Transverse colon (tissue), 4 donors: ENCODE results near the gene FANCC. TPM values are rescaled to one million over a fixed set of nuclear protein-coding genes. Genes with fewer than 3 reads are reported as not detected.

Experiments
- DNase-seq: peaks from one replicate; pipeline ENCODE4 v3.0.0-alpha.2; 2019
- H3K27ac ChIP-seq, 4 donors: fragments of 200-600 bp; sonication (generic); 2 replicates each; pipeline ENCODE4 v1.5.1; 2016 to 2018; ENCODE audit warnings: inconsistent platforms in 4 of 4
- H3K27me3 ChIP-seq: fragments of 200-600 bp; sonication (generic); 2 replicates; pipeline ENCODE4 v1.5.1; 2017; ENCODE audit warnings: inconsistent platforms
- H3K36me3 ChIP-seq, 4 donors: fragments of 200-600 bp; sonication (generic); 2 replicates each; pipeline ENCODE4 v1.5.1; 2017 to 2019; ENCODE audit warnings: inconsistent platforms in 4 of 4
- H3K4me1 ChIP-seq, 4 donors: fragments of 200-600 bp; sonication (generic); 2 replicates each; pipeline ENCODE4 v1.5.1; 2017 to 2020; ENCODE audit warnings: inconsistent platforms in 4 of 4
- H3K4me3 ChIP-seq, 4 donors: fragments of 200-600 bp; sonication (generic); 1 replicate in 1 of 4; 2 replicates in 3 of 4; pipeline versions ENCODE4 v1.5.1 to v1.6.1; 2017 to 2019; ENCODE audit warnings: inconsistent platforms in 4 of 4
- H3K9me3 ChIP-seq, 2 donors: fragments of 200-600 bp; sonication (generic); 2 replicates each; pipeline ENCODE4 v1.5.1; 2017 to 2019; ENCODE audit warnings: inconsistent platforms in 2 of 2
- CTCF ChIP-seq, 5 experiments: fragments of 200-600 bp in 3 of 5; fragments of 450-650 bp in 2 of 5; sonication (generic) in 3 of 5; IDR thresholded peaks; 1 replicate in 2 of 5; 2 replicates in 3 of 5; pipeline ENCODE4 v1.5.1; 2016 to 2017; ENCODE audit warnings: antibody characterized with exemption in 5 of 5, inconsistent platforms in 3 of 5, mild to moderate bottlenecking in 2 of 5, moderate library complexity in 1 of 5
- EP300 ChIP-seq: sonication (generic); formaldehyde crosslinking; IDR thresholded peaks from one replicate; pipeline ENCODE4 v1.6.1; 2017; ENCODE audit warnings: antibody characterized with exemption, low read depth
- POLR2A ChIP-seq: fragments of 450-650 bp; IDR thresholded peaks from one replicate; pipeline ENCODE4 v1.6.1; 2016; ENCODE audit warnings: antibody characterized with exemption, mild to moderate bottlenecking, moderate library complexity
- POLR2AphosphoS5 ChIP-seq, 3 donors: sonication (generic); formaldehyde crosslinking; IDR thresholded peaks; one replicate each; pipeline ENCODE4 v1.6.1; 2016; ENCODE audit warnings: antibody characterized with exemption in 3 of 3
- WGBS, 2 donors: methylation state at CpG; one replicate each; pipeline ENCODE4 v1.1.5; 2018; ENCODE audit warnings: low coverage in 1 of 2; 5-methylcytosine and 5-hydroxymethylcytosine counted together
- in situ Hi-C, 4 donors: fragments of 200-750 bp; cut with MboI; loops; one replicate each; pipeline versions ENCODE4 v1.15.0 to v1.15.1; 2017; ENCODE audit warnings: low sequenced_read_pairs in 3 of 4, low pct_ligation_motif_present in 1 of 4, low pct_unique_long_range_greater_than_20kb in 1 of 4
- intact Hi-C: fragments of 100-400 bp; cut with DNase I; formaldehyde crosslinking; loops from one replicate; pipeline ENCODE4 v1.15.1; 2023; ENCODE audit warnings: low total_unique reads
- total RNA-seq, 4 donors: library from RNA; depleted of rRNA; stranded (reverse); fragments of >200 nt; gene quantifications; one replicate each; pipeline ENCODE4 v1.1.0, GENCODE V29; 2016

The FANCC gene
- total RNA-seq, 4 donors from 2014 or later = 4.0 to 10.3 (median 9.5) TPM

- no peaks in the 10 kb centered on the region for H3K9me3 ChIP-seq
- peaks cover 31 to 66% (median 54%) of the 10 kb centered on the region in 4 donors for H3K4me1 ChIP-seq
- intact Hi-C loops (loop anchor here (10.0 kb wide), 1 partner anchor 54 kb away; no protein-coding TSS in a partner anchor), in situ Hi-C loops (no loop called here)
- peaks cover 0 to 22% (median 0%) of the 10 kb centered on the region in 4 donors for H3K36me3 ChIP-seq
- peak in 1 of 5 experiments; percentile 12 for TF ChIP-seq CTCF (IDR thresholded peaks at IDR 0.05)
- TF ChIP-seq EP300 = no peak
- WGBS, 2 donors = 32% methylated on average over 3 to 6 of the region's 6 CpGs
- no peaks in the 10 kb centered on the region for H3K27me3 ChIP-seq
- no peak overlapping the region for H3K4me3 ChIP-seq
- peak overlapping the region; percentile 66 to 75 (median 70) for H3K27ac ChIP-seq
- DNase-seq = no peak
Observed at GRCh38 chr9:95078939-95079338, 238.6 kb downstream of the FANCC start.

DNA sequence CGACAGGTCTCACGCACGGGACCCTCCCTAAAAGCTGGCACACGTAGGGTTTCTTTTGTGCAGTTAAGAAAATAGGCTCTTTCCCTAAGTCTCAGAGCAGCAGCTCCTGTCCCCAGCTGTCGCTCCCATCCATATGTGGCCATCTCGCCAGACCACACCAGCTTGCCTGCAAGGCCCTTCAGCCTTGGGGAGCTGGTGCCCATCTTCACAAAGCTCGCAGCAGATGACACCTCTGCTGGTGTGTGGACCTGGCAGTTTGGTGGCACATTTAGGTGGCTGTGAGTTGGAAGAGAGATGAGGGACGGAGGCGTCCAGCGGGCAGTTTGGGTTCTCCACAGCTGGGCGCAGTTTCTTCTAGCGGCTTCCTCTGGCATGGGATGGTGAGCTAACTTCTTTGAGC is 239.0 kb downstream of the FANCC start:
- H3K27ac ChIP-seq = peak overlapping the region; percentile 66 to 75 (median 70)
- DNase-seq = no peak
- in situ Hi-C loops (no loop called here), intact Hi-C loops (loop anchor here (10.0 kb wide), 1 partner anchor 54 kb away; no protein-coding TSS in a partner anchor)
- H3K4me3 ChIP-seq = no peak overlapping the region
- no peaks in the 10 kb centered on the region for H3K9me3 ChIP-seq
- H3K36me3 ChIP-seq = peaks cover 0 to 19% (median 0%) of the 10 kb centered on the region in 4 donors
- no peaks in the 10 kb centered on the region for H3K27me3 ChIP-seq
- WGBS, 2 donors = 78 to 80% methylated on average over 4 to 12 of the region's 12 CpGs
- peaks cover 28 to 70% (median 57%) of the 10 kb centered on the region in 4 donors for H3K4me1 ChIP-seq
- TF ChIP-seq POLR2A (no peak), POLR2AphosphoS5 (IDR thresholded peaks at IDR 0.05) (no peak), CTCF (IDR thresholded peaks at IDR 0.05) (no peak), EP300 (no peak)

DNA sequence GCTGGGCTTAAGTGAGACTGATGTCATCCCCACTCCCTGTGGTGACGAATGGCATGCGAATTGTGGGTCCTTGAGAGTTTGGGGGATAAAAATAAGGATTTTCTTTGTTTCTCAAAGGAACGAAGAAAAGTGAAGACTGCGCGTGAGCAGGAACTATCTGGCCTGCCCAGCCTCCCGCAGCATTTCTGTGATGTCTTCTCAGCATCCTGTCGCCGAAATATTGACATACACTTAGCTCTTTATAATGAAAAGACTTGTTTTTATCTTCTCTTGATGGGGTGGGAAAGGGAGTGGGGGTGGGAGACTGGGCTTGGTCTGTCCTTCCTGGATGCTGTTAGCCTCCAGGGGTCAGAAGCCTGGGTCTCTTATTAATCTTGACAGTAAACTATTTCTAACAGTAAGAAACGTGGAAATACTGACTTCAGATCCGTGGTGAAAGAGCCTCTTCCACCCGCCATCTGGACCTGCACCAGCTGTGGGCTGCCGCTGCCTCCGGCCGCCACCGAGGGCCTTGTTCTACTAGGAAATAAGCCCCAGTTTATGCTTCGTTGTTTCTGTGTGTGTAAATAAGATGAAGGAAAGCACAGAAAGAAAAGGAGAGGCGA is 239.6 kb downstream of the FANCC start:
- H3K36me3 ChIP-seq = peaks cover 0 to 15% (median 0%) of the 10 kb centered on the region in 4 donors
- in situ Hi-C loops = no loop called here
- H3K4me1 ChIP-seq = peaks cover 27 to 76% (median 61%) of the 10 kb centered on the region in 4 donors
- peak overlapping the region; percentile 66 to 75 (median 70) for H3K27ac ChIP-seq
- intact Hi-C loops = loop anchor here (10.0 kb wide), 1 partner anchor 53 kb away; no protein-coding TSS in a partner anchor
- whole genome bisulfite sequencing, 2 donors = 60 to 80% methylated on average over 8 to 17 of the region's 17 CpGs
- H3K4me3 ChIP-seq = no peak overlapping the region
- no peak for DNase-seq
- no peaks in the 10 kb centered on the region for H3K27me3 ChIP-seq
- TF ChIP-seq EP300 = no peak
- TF ChIP-seq CTCF (IDR thresholded peaks at IDR 0.05) = no peak
- TF ChIP-seq POLR2AphosphoS5 (IDR thresholded peaks at IDR 0.05) = no peak
- TF ChIP-seq POLR2A = no peak
- H3K9me3 ChIP-seq = no peaks in the 10 kb centered on the region

DNA sequence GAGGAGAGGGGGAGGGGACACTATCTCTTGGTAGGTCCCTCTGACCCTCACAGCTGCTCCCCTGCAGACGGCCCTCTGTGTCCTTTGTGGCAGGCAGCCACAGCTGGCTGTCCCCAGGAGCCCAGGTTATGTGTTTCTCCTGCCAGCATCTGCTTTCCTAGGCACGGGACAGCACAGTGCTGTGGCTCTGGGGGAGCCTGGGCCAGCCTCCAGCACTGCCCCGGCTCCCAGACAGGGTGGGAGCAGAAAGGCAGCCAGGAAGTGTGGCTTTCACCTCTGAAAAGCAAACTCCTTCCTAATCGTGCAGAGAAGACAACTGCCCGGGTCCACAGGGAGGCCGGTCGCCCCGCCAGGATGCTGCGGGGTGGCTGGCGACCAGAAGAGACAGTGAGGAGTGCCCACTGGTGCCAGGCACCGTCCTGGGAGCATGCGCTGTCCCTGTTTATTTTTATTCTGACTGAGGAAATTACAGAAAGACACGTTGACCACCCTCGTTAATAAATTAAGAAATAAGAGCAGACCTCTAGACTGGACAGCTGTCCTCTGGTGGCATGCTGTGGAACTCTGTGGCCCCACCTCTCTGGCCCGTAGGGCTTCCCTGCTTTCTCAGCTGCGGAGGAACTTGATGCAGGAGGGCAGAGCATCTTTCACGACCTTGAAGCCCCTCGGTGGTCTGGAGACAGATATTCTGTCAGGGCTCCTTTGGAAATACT is 240.3 kb downstream of the FANCC start:
- Histone ChIP-seq H3K9me3 (no peaks in the 10 kb centered on the region), H3K27me3 (no peaks in the 10 kb centered on the region), H3K36me3 (peaks cover 0 to 14% (median 0%) of the 10 kb centered on the region in 4 donors), H3K4me1 (peaks cover 27 to 77% (median 65%) of the 10 kb centered on the region in 4 donors), H3K27ac (peak overlapping the region; percentile 66 to 75 (median 70)), H3K4me3 (no peak overlapping the region)
- TF ChIP-seq POLR2A (no peak), CTCF (IDR thresholded peaks at IDR 0.05) (no peak), EP300 (no peak), POLR2AphosphoS5 (IDR thresholded peaks at IDR 0.05) (no peak)
- in situ Hi-C loops = no loop called here
- 65 to 73% methylated on average over 2 to 17 of the region's 18 CpGs for WGBS, 2 donors
- intact Hi-C loops = loop anchor here (10.0 kb wide), 1 partner anchor 52 kb away; no protein-coding TSS in a partner anchor
- DNase-seq = no peak
